C4-2B (cell line): ENCODE measurements around the gene KCNJ18.
"Not testable (repeated sequence)": the region's sequence is repeated elsewhere in the genome, so short reads cannot be mapped to it uniquely, and the experiment has no call there.

Experiments used
- H3K27ac ChIP-seq: fragments of 450-650 bp; 2 replicates; pipeline ENCODE4 v1.5.1; 2017
- ZFX ChIP-seq: fragments of 450-650 bp; IDR thresholded peaks from 2 replicates; pipeline ENCODE4 v1.6.1; 2017
- TF ChIP-seq, protein P1 (sequence below): fragments of 450-650 bp; conservative IDR thresholded peaks from 2 replicates; pipeline ENCODE4 v1.5.1; 2017; ENCODE audit warnings: mild to moderate bottlenecking

KCNJ18 gene

GRCh38 chr17:21678393-21679081, 13.8 kb upstream of the KCNJ18 start:
- TF ChIP-seq, protein P1, sequence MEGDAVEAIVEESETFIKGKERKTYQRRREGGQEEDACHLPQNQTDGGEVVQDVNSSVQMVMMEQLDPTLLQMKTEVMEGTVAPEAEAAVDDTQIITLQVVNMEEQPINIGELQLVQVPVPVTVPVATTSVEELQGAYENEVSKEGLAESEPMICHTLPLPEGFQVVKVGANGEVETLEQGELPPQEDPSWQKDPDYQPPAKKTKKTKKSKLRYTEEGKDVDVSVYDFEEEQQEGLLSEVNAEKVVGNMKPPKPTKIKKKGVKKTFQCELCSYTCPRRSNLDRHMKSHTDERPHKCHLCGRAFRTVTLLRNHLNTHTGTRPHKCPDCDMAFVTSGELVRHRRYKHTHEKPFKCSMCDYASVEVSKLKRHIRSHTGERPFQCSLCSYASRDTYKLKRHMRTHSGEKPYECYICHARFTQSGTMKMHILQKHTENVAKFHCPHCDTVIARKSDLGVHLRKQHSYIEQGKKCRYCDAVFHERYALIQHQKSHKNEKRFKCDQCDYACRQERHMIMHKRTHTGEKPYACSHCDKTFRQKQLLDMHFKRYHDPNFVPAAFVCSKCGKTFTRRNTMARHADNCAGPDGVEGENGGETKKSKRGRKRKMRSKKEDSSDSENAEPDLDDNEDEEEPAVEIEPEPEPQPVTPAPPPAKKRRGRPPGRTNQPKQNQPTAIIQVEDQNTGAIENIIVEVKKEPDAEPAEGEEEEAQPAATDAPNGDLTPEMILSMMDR: no peak
- TF ChIP-seq ZFX: no peak

DNA sequence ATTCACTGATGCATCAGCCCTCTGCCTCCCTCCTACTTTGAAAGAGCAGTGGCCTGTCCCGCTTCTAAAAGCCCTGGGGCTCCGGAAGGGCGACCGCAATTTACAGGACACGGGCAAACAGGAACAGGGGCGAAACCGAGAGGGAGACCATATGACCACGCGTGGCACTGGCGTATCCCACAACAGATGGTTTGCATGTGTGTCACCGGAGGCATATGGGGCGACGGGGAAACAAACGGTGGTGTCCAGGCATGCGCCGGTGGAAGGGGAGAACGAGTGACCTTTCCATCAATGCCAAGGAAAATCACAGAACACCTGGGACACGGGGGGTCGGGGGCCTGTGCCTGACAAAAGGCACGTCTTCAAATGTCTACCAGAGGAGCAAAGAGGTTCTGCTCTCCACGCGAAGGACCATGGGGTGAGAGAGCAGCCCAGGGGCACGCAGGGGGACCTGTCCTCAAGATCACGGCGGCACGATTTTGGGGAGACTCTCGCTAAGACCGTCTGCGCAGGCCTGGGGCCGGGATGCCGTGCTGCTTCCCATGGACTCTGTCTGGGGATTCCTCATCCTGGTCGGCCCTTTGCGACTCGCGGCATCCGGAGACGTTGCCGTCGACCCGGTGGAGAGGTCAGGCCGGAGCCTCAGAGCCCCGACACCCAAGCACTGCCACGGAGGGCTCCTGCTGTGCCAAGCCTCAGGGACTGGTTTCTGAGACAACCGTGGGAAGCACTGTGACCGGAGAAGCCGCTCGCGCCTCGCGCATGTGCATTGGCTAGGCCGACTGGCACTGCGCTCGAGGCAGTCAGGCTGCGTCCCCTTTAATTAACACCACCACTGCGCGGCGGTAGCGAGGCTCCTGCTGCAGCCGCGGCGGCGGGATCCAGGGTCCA, 12.8 kb upstream of the KCNJ18 start:
- H3K27ac ChIP-seq: no peak overlapping the region
- no peak for TF ChIP-seq ZFX
- TF ChIP-seq, protein P1: no peak

More at GRCh38 chr17:21678393-21679081, 13.8 kb upstream of the KCNJ18 start:
- H3K27ac ChIP-seq: no peak overlapping the region

DNA sequence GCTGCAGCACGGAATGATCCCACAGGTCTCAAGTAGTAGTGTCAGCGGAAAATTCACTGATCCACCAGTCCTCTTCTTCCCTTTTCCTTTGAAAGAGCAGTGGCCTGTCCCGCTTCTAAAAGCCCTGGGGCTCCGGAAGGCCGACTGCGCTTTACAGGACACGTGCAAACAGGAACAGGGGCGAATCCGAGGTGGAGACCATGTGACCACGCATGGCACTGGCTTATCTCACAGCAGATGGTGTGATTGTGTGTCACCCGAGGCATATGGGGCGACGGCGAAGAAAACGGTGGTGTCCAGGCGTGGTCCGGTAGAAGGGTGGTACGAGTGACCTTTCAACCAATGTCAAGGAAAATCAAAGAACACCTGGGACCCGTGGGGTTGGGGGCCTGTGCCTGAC, 12.0 kb upstream of the KCNJ18 start:
- H3K27ac ChIP-seq: no peak overlapping the region
- TF ChIP-seq, protein P1: no peak
- TF ChIP-seq ZFX: no peak

- not testable (repeated sequence) for H3K27ac ChIP-seq
Measured at GRCh38 chr17:21680850-21681351, 11.4 kb upstream of the KCNJ18 start.

- H3K27ac ChIP-seq: not testable (repeated sequence)
Measured at GRCh38 chr17:21681576-21681975, 10.7 kb upstream of the KCNJ18 start.

- H3K27ac ChIP-seq: not testable (repeated sequence)
Measured at GRCh38 chr17:21682130-21682529, 10.2 kb upstream of the KCNJ18 start.

- H3K27ac ChIP-seq: not testable (repeated sequence)
Measured at GRCh38 chr17:21683142-21683712, 9.1 kb upstream of the KCNJ18 start.

DNA sequence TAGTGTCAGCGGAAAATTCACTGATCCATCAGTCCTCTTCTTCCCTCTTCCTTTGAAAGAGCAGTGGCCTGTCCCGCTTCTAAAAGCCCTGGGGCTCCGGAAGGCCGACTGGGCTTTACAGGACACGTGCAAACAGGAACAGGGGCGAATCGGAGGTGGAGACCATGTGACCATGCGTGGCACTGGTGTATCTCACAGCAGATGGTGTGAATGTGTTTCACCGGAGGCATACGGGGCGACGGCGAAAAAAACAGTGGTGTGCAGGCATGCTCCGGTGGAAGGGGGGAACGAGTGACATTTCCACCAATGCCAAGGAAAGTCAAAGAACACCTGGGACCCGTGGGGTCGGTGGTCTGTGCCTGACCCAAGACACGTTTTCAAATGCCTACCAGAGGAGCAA, 8.4 kb upstream of the KCNJ18 start:
- H3K27ac ChIP-seq: not testable (repeated sequence)

GRCh38 chr17:21684384-21684783, 7.9 kb upstream of the KCNJ18 start:
- not testable (repeated sequence) for H3K27ac ChIP-seq

- H3K27ac ChIP-seq: not testable (repeated sequence)
Measured at GRCh38 chr17:21685061-21685795, 7.1 kb upstream of the KCNJ18 start.
